GM12878 (cell line): ENCODE data around the gene FGB. TPM values are rescaled to one million over a fixed set of nuclear protein-coding genes. Genes with fewer than 3 reads are reported as not detected.
A peak's percentile ranks its signal among the peaks of the same experiment; 100 is the strongest.

ENCODE experiments used
- BCL3 ChIP-seq: IDR thresholded peaks from 2 replicates; pipeline ENCODE4 v1.6.1; 2011; ENCODE audit warnings: borderline replicate concordance, low read depth, mild to moderate bottlenecking, moderate library complexity, low read length; ENCODE audit not compliant: insufficient read depth, poor library complexity, severe bottlenecking
- CBX5 ChIP-seq: sonication (generic); IDR thresholded peaks from 2 replicates; pipeline ENCODE4 v1.6.1; 2016; ENCODE audit warnings: low read depth, moderate library complexity, mild to moderate bottlenecking, inconsistent platforms
- CEBPB ChIP-seq, 2 experiments: fragments of 150-350 bp in 1 of 2; IDR thresholded peaks; 2 replicates each; pipeline ENCODE4 v1.6.1; 2012 to 2014; ENCODE audit warnings: low read depth in 2 of 2, low read length in 2 of 2, borderline replicate concordance in 1 of 2, inconsistent platforms in 1 of 2
- CHD2 ChIP-seq: IDR thresholded peaks from 2 replicates; pipeline ENCODE4 v1.6.1; 2011; ENCODE audit warnings: low read depth, low read length, improper control_type of control experiment, borderline replicate concordance
- CHD4 ChIP-seq: fragments of 200-600 bp; sonication (generic); IDR thresholded peaks from 2 replicates; pipeline ENCODE4 v1.6.1; 2016; ENCODE audit warnings: mild to moderate bottlenecking
- CTCF ChIP-seq, 3 experiments: IDR thresholded peaks in 2 of 3; conservative IDR thresholded peaks in 1 of 3; 2 replicates each; pipeline ENCODE4 v1.5.1; 2011; ENCODE audit warnings: low read depth in 3 of 3, low read length in 3 of 3, mild to moderate bottlenecking in 3 of 3, control low read depth in 2 of 3, moderate library complexity in 2 of 3, inconsistent platforms in 1 of 3, mixed read lengths in 1 of 3; ENCODE audit not compliant: control insufficient read depth in 2 of 3, insufficient read depth in 1 of 3; ENCODE audit errors: extremely low read depth in 1 of 3
- DPF2 ChIP-seq: fragments of 450-650 bp; IDR thresholded peaks from 2 replicates; pipeline ENCODE4 v1.6.1; 2017; ENCODE audit warnings: mild to moderate bottlenecking
- GABPA ChIP-seq: IDR thresholded peaks from 2 replicates; pipeline ENCODE4 v1.6.1; 2014; ENCODE audit warnings: antibody characterized with exemption, low read depth, mild to moderate bottlenecking, inconsistent platforms
- IRF5 ChIP-seq: fragments of 450-650 bp; IDR thresholded peaks from 2 replicates; pipeline ENCODE4 v1.6.1; 2017; ENCODE audit warnings: borderline replicate concordance
- KAT2A ChIP-seq: conservative IDR thresholded peaks from 2 replicates; pipeline ENCODE4 v1.6.1; 2011; ENCODE audit warnings: low read depth, low read length; ENCODE audit not compliant: control insufficient read depth
- MEF2A ChIP-seq: IDR thresholded peaks from 2 replicates; pipeline ENCODE4 v1.6.1; 2011; ENCODE audit warnings: low read depth, mild to moderate bottlenecking, low read length, moderate library complexity; ENCODE audit not compliant: insufficient read depth
- MLLT1 ChIP-seq: fragments of 450-650 bp; IDR thresholded peaks from 2 replicates; pipeline ENCODE4 v1.6.1; 2016; ENCODE audit warnings: mild to moderate bottlenecking
- PAX8 ChIP-seq: fragments of 450-650 bp; IDR thresholded peaks from 2 replicates; pipeline ENCODE4 v1.6.1; 2017; ENCODE audit warnings: mild to moderate bottlenecking, moderate library complexity
- PBX3 ChIP-seq: IDR thresholded peaks from 2 replicates; pipeline ENCODE4 v1.6.1; 2011; ENCODE audit warnings: mild to moderate bottlenecking, low read depth, low read length, moderate library complexity; ENCODE audit not compliant: insufficient replicate concordance
- PML ChIP-seq: IDR thresholded peaks from 2 replicates; pipeline ENCODE4 v1.6.1; 2012; ENCODE audit warnings: low read length, inconsistent platforms
- RAD21 ChIP-seq: IDR thresholded peaks from 2 replicates; pipeline ENCODE4 v1.6.1; 2011; ENCODE audit warnings: mild to moderate bottlenecking, low read depth, low read length, moderate library complexity; ENCODE audit not compliant: insufficient read depth
- RBBP5 ChIP-seq: fragments of 200-600 bp; sonication (generic); conservative IDR thresholded peaks from 2 replicates; pipeline ENCODE4 v1.6.1; 2016
- SIX5 ChIP-seq: IDR thresholded peaks from 2 replicates; pipeline ENCODE4 v1.6.1; 2011; ENCODE audit warnings: mild to moderate bottlenecking, low read depth, low read length, moderate library complexity; ENCODE audit not compliant: severe bottlenecking
- SKIL ChIP-seq: fragments of 450-650 bp; IDR thresholded peaks from 2 replicates; pipeline ENCODE4 v1.6.1; 2017; ENCODE audit warnings: mild to moderate bottlenecking, low read depth, inconsistent platforms; ENCODE audit not compliant: poor library complexity, severe bottlenecking
- SREBF1 ChIP-seq: IDR thresholded peaks from 2 replicates; pipeline ENCODE4 v1.6.1; 2012; ENCODE audit warnings: mild to moderate bottlenecking, low read length
- YY1 ChIP-seq: IDR thresholded peaks from 2 replicates; pipeline ENCODE4 v1.6.1; 2011; ENCODE audit warnings: low read depth, mild to moderate bottlenecking, low read length
- polyA plus RNA-seq, 11 experiments: library from polyadenylated mRNA; depleted of rRNA in 4 of 11; unstranded in 6 of 11; stranded (reverse) in 5 of 11; fragments of >200 nt; fragmentation: Nextera tagmentation in 4 of 11; fragmentation: Illumina TruSeq in 1 of 11; extraction: Ambion mirVana in 4 of 11; extraction: Trizol in 1 of 11; gene quantifications; 1 replicate in 1 of 11; 2 replicates in 10 of 11; pipeline versions ENCODE4 v1.2.1 to v1.2.3, GENCODE V29; 2011 to 2016; ENCODE audit warnings: inconsistent platforms in 2 of 11, missing spikeins in 2 of 11, low read depth in 1 of 11
- total RNA-seq, 4 experiments: library from RNA; depleted of rRNA in 3 of 4; stranded (reverse); fragments of >200 nt in 3 of 4; fragmentation: Illumina TruSeq in 1 of 4; extraction: Trizol in 1 of 4; gene quantifications; 2 replicates each; pipeline versions ENCODE4 v1.2.1 to v1.2.3, GENCODE V29; 2013 to 2021

Gene FGB
- total and polyA plus RNA-seq, 10 of the 15 experiments (the other 5 are each of a cell fraction or from before 2014, with no cell fraction given) = 0.04 to 2.7 TPM; not detected in 8

- TF ChIP-seq PML = no peak
- no peak for TF ChIP-seq SKIL
- peak; percentile 63 for TF ChIP-seq RAD21
- no peak for TF ChIP-seq DPF2
- TF ChIP-seq CHD2 = no peak
- TF ChIP-seq MLLT1 = no peak
- no peak for TF ChIP-seq GABPA
- TF ChIP-seq IRF5 = no peak
- TF ChIP-seq RBBP5 = no peak
- TF ChIP-seq CBX5 = no peak
- TF ChIP-seq CTCF (IDR thresholded peaks at IDR 0.05 in 2 of 3, conservative IDR thresholded peaks at IDR 0.05 in 1 of 3; ENCODE audit: control insufficient read depth in 2 of 3, extremely low read depth in 1 of 3, insufficient read depth in 1 of 3, low read depth in 3 of 3, low read length in 3 of 3) = peak; percentile 68 to 82 (median 69)
- TF ChIP-seq CHD4 = no peak
- TF ChIP-seq SIX5 = no peak
- no peak for TF ChIP-seq BCL3
- TF ChIP-seq MEF2A = no peak
- no peak for TF ChIP-seq PBX3
- TF ChIP-seq CEBPB (IDR thresholded peaks at IDR 0.05; ENCODE audit: borderline replicate concordance in 1 of 2, low read depth in 2 of 2, low read length in 2 of 2) = no peak
- TF ChIP-seq PAX8 = no peak
- no peak for TF ChIP-seq KAT2A
- TF ChIP-seq YY1 = peak; percentile 65; the same call in 1 of the 2 replicates
- TF ChIP-seq SREBF1 = no peak
Measured at GRCh38 chr4:154618708-154619315, 56.0 kb downstream of the FGB start (continued).
